GM12873 (cell line): ENCODE data around the gene PAIP2B.

Experiments used
- CTCF ChIP-seq: IDR thresholded peaks from 2 replicates; pipeline ENCODE4 v1.5.1; 2012; ENCODE audit warnings: low read depth, mild to moderate bottlenecking, moderate library complexity, low read length, control low read depth; ENCODE audit not compliant: insufficient read depth; ENCODE audit errors: missing control alignments

The PAIP2B gene

GRCh38 chr2:71191570-71191943 lies 35.3 kb downstream of the PAIP2B start:
- no peak for TF ChIP-seq CTCF

- peak; percentile 15 for TF ChIP-seq CTCF
Observed at GRCh38 chr2:71190656-71191569, 36.0 kb downstream of the PAIP2B start.

- no peak for TF ChIP-seq CTCF
Observed at GRCh38 chr2:71187589-71187988, 39.3 kb downstream of the PAIP2B start.

GRCh38 chr2:71186973-71187372 lies 39.9 kb downstream of the PAIP2B start:
- no peak for TF ChIP-seq CTCF

- TF ChIP-seq CTCF = no peak
Observed at GRCh38 chr2:71181316-71181715, 45.6 kb downstream of the PAIP2B start.

GRCh38 chr2:71174207-71174606 lies 52.7 kb downstream of the PAIP2B start:
- no peak for TF ChIP-seq CTCF

- no peak for TF ChIP-seq CTCF
Observed at GRCh38 chr2:71173096-71173495, 53.8 kb downstream of the PAIP2B start.
